HK-2 (cell line): ENCODE data around the gene CCL27.
"Not testable (repeated sequence)": the region's sequence is repeated elsewhere in the genome, so short reads cannot be mapped to it uniquely, and the experiment has no call there.

ENCODE experiments used
- DNase-seq: peaks from one replicate; pipeline ENCODE4 v3.0.0-alpha.2; 2018; ENCODE audit not compliant: unreplicated experiment

CCL27 gene

DNA sequence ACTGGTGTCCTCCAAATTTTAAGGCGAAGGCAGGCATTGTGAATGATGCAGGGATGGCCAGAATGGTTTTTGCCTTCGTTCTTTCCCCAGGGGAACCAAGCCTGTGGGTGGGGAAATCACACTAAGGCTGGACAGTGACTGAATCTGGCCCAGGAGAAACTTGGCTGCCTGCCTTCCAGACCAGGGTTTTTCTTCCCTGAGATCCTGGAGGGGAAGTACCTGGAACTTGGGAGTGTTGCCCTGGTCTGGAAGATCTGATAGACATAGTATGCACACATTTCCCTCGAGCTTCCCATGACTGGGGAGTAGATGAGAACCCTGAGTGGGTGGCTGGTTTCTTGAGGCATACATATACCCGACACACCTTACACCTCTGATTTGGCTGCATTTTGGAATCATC is 11.1 kb downstream of the CCL27 start:
- DNase-seq = no peak

DNA sequence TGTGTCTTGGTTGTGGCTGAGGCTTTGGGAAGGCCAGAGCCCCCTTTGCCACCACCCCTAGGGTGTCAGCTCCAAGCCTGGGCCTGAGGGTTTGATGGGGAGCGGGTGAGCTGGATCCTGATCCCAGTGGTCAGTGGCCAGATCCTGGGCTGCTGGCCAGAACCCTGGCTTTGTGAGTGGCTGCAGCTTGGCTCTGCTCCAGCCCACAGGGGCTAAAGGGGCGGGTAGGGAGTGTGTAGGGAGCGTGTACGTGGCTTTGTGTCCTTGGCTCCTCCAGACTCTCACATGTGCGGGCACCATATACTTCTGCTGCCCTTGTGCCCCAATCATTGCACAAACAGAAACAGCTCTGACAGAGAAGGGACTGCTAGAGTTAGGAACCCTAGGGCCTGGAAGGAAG is 11.6 kb downstream of the CCL27 start:
- DNase-seq = no peak

DNA sequence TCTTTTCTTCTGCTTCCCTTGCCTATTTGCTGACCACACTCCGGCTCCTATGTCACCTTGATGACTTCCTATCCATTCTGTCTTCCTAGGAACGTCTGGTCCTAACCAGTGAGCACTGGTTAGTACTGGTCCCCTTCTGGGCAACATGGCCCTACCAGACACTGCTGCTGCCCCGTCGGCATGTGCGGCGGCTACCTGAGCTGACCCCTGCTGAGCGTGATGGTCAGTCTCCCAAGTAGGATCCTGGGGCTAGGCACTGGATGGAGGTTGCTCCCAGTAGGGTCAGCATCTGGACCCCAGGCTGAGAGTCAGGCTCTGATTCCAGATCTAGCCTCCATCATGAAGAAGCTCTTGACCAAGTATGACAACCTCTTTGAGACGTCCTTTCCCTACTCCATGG is 13.8 kb downstream of the CCL27 start:
- DNase-seq = no peak

DNA sequence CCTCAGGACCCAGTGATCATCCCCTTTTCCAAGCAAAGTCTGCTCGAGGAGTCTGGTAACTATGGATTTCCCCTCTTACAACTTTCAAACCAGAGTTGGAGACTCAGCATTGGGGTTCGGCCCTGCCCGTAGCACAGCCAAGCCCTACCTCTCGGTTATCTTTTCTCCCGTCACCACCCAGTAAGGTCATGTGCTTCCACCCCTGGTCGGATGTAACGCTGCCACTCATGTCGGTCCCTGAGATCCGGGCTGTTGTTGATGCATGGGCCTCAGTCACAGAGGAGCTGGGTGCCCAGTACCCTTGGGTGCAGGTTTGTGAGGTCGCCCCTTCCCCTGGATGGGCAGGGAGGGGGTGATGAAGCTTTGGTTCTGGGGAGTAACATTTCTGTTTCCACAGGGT is 14.8 kb downstream of the CCL27 start:
- DNase-seq = no peak

DNA sequence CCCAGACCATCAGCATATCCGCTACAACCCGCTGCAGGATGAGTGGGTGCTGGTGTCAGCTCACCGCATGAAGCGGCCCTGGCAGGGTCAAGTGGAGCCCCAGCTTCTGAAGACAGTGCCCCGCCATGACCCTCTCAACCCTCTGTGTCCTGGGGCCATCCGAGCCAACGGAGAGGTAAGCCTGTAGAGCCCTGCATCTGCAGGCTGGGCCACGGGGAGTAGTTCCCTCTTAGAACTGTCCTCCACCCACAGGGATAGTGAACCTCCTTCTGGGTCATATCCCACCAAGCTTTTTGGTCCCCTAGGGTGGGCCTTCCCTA is 15.4 kb downstream of the CCL27 start:
- no peak for DNase-seq

DNA sequence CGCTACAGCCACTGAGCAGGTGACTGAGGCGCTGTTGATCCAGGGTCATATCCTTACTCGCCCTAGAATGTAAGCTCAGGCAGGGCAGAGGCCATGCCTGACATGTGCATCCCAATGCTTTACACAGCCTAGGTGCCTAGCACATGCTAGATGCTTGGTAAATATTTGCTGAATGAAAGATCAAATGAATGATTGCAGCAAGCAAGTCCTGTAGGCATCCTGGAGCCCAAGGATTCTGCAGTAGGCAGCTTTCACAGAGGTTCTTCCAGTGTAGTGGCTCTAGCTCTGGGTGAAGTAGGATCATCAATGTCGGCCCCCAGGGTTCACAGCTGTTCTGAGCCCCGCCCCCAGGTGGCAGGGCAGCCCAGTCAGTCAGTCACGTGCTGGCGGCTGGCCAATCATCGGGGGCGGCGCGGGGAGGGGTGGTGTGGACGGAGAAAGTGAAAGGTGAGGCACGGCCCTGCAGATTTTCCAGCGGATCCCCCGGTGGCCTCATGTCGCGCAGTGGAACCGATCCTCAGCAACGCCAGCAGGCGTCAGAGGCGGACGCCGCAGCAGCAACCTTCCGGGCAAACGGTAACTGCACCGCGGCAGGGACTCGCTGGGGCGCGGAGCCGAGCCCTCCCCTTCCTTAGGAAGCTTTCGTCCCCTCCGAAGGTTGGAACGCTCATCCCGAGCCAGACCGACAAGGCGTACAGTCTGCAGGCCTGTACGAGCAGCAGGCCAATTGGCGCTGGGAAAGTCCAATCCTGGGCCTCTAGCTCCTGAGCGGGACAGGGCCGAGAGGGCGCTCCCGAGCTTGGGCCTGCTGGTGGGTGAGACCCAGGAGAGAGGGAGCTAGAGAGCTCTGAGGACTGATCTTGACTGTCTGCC is 16.0 kb downstream of the CCL27 start, which contains the start of gene GALT:
Gene GALT (plus strand): TSS at position 465 of the 873 bp plus-strand sequence. CDS start 30 bp downstream, at position 495.
- DNase-seq = peak; percentile 90

DNA sequence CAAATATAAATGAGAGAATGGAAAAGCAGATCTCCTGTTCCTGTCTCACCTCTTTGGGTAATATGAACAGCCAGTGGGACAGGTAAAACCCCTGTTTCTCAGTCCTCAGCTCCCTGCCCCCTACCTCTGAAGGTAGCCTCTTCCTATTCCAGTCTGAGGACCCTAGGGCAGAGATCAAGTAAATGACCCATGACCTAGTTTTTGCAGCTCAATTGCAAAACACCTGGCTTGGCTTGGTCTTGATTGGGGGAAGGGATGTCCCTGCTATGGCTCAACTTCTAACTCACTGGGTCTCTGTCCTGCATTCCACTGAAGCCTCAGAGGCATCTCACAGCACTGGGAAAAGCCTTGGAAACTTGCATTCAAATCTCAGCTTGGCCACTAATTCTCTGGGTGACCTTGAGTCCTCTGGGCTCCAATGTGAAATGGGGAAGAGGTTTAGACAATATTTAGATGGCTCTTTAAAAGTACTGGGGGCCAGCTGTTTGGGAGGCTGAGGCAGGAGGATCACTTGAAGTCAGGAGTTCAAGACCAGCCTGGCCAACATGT is 17.6 kb downstream of the CCL27 start:
- no peak for DNase-seq

DNA sequence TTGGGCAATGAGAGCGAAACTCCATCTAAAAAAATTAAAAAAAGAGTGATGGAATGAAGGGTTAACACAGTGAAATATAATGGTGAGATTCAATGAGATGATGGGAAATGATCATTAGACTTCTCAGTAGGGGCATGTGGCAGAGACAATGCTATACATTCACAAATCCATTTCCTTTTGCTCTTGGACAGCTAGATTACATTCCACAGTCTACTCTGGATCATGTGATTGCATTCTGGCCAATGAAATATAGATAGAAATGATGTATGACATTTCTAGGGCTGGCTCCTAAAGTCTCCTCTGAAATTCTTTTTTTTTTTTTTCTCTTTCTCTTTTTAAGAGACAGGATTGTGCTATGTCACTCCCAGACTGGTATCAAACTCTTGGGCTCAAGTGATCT is 19.8 kb downstream of the CCL27 start:
- no peak for DNase-seq

DNA sequence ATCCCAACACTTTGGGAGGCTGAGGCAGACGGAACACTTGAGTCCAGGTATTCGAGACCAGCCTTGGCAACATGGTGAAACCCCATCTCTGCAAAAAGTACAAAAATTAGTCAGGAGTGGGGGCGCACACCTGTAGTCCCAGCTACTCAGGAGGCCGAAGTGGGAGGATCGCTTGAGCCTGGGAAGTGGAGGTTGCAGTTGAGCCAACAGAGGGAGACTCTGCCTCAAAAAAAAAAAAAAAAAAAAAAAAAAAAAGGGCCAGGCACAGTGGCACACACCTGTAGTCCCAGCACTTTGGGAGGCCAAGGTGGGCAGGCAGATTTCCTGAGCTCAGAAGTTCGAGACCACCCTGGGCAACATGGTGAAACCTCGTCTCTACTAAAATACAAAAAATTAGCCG is 23.1 kb downstream of the CCL27 start:
- not testable (repeated sequence) for DNase-seq

DNA sequence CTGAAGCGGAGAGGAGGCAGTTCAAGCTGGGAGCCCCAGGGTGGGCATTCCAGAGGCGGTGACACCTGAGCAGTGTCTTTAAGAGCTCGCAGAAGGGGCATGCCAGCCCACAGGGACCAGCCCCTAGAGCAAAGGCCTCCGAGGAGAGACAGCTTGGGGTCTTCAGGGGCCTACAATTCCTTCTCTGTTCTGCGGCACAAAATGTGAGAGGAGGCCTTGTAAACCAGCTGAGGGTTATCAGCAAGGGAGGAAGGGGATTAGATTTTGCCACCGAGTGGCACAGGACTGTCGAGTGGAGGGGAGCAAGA is 24.4 kb downstream of the CCL27 start:
- DNase-seq = no peak

DNA sequence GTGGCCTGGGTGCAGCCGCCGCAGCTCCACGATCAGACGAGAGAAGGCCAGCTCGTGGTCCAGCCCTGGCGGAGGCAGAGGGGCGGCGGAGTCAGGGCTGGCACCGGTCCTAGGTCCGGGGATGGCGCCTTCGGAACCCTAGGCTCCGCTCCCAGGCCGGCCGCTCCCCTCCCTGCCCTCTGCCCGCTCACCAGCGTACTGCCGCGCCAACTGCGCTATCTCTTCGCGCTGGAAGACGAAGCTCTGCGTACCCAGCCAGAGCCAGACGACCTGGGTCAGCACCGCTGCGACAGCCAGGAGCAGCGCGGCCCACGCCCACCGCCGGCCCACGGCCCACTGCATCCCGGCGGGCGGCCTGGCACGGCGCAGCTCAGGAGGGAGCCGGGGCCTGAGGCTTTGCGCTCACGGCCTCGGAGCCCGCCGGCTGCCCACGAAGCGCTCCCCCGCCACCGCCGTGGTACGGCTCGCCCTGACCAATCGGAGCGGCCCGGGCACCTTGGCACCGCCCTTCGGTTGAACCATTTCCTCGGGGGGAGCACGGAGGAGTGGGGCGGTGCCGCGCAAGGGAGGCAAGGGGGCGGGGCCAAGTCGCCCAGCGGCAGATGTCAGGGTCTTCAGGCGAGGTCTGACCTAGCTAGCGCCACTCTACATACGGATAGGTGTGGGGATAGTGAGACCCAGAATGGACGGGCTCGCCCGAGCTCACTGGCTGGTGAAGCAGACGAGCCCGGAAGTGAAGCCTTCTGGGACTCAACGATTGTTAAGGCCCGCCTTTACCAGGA is 24.9 kb downstream of the CCL27 start, which contains the start of gene SIGMAR1:
Gene SIGMAR1 (minus strand): TSS at position 432 of the 782 bp plus-strand sequence. CDS start 90 bp downstream, at position 342.
- DNase-seq = peak; percentile 89

DNA sequence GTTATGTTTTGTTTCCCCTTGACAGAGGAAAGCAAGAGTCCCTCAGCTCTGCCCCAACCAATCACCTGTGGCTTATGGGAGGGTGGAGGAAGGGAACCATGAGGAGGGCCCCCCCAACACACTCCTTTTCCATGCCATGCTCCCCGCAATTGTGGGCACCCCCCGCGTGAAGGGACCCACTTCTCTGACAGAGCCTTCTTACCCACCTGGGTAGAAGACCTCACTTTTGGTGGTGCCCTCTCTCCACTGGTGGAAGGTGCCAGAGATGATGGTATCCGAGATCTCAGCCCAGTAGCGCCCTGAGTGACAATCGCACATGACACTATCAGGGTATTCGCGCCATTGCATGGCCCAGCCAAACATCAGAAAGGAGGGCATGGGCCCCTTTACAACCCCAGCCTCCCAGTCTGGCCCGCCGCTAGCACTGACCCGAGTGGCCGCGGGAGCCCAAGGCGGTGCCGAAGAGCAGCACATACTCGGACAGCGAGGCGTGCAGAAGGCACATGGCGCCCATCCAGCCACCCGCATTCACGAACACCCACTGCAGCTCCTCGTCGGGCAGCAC is 25.6 kb downstream of the CCL27 start:
- DNase-seq = no peak

DNA sequence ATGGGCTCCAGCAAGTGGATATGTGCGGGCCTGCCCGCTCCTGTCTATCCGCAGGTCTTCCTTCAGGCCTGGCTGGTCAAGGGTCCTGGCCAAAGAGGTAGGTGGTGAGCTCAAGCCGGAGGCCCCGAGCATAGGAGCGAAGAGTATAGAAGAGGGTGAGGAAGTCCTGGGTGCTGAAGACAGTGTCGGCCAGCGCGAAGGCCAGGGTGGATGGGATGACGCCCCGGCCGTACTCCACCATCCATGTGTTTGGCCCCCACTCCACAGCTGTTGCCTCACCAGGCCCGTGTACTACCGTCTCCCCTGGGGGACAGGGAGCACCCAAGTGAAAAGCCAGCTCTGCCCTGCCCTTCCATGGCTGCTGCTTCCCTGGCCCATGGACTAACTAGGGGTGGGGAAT is 26.9 kb downstream of the CCL27 start:
- no peak for DNase-seq

DNA sequence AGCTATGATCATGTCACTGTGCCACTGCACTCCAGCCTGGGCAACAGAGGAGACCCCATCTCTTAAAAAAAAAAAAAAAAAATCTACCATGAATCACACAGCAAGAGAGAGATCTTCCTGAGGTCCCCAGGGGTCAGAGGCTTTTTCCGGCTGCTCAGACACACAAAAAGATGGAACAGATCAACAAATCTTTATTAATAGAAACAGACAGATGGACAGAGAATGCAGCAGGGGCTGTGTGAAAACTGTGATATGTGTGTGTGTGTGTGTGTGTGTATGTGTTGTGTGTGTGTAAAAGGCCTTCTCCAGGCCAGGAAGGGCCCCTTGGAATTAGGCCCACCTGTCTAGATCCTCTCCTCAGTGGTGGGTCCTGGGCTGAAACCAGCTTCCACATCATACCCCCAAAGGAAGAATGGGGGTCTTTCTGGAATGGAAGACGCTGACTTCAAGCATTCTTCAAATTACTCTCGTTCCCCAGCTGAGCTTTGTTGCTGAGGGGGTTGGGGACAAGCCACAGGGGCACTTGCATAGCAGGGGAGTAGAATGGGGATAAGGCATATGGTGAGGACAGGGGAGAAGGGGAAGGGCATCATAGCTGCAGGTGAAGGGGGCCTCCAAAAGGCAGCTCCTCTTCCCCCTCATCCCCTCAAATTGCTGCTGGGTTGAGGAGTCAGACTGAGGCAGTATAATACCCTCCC is 27.8 kb downstream of the CCL27 start:
- DNase-seq = no peak

DNA sequence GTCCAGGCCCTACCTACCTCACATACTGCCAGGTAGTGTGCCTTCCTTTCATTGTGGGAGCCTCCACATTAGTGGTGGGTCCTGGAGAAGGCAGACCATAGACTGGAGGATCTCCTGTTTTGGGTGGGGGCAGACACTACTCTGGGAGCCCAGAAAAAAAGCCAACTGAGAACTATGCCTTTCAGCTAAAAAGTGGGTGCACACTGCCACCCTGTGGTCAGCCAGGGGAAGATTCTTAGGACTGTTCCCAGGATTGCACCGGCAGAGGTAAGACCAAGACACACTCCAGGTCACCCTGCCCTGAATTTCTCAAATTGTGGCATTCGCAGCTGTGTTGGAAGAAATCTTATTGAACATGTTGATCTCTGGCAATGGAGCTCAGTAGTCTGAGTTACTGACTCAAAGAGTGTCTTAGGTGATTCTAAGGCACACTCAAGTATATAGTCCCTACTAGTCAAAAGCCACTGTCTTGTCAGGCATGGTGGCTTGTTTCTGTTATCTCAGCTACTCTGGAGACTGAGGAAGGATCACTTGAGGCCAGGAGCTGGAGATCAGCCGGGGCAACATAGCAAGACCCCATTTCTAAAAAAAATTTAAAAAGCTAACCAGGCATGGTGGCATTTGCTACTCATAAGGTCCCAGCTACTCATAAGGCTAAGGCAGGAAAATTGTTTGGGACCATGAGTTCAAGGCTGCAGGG is 28.5 kb downstream of the CCL27 start:
- DNase-seq = no peak

DNA sequence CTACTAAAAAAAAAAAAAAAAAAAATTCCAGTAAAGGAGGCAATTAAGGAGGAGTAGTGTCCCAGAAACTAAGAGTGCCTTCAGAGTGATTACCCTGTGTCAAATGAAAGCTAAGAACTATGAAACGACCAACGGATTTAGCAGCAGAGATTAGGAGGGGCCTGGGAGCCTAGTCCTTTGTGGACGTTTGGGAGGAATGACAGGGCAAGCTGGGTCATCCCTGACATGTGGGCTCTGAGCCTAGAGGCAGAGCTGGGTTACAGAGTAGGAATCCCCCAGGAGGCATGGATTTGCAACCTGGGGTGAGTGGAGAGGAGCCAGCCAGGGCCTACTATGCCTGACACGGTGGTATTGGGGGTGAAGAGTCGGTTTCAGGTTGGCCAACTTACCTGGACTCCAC is 29.3 kb downstream of the CCL27 start:
- no peak for DNase-seq

DNA sequence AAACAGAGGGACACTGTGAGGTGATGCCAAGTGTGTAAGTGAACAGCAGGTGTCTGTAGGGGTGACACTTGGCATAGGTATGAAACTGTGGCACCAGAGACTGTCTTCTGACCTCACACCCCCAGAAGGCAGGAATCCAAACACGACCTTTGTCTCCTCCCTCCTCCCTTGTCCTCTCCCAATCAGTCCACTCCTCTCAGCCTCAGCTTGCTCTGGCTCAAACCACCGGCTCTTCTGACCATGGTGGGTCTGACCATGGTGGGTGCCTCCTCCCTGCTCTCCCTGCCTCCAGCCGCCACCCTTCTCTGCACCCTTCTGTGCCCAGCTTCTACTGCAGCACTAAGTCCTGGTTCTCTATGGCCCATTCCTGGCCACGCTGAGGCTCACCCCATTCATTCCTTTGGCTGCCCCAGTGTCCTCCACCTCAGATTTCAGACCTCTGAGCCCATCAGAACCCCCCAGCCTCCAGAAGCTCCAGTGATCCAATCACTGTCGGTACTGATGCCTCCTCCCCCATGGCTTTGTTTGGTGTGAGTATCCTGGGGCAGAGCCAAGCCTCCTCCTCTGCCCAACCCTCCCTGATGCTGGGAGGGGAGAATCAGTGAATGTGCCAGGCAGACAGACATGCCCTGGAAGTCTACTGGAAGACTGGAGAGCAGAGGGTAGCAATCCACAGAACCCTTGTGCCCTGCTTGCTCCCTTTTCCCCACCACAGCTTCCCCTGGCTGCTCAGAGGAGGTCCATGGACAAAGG is 31.9 kb downstream of the CCL27 start:
- DNase-seq = no peak

DNA sequence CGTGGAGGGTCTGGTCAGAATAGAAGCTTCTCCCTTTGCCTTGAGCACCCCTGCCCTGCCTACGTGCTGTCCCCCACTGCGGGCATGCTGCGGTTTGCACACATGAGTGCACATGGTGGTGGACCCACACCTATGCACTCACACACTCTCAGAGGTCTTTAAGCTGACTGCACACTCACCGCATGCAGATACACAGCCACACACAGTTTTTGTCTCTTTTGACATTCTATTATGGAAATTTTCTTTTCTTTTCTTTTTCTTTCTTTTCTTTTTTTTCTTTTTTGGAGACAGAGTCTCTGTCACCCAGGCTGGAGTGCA is 33.0 kb downstream of the CCL27 start:
- DNase-seq = no peak

DNA sequence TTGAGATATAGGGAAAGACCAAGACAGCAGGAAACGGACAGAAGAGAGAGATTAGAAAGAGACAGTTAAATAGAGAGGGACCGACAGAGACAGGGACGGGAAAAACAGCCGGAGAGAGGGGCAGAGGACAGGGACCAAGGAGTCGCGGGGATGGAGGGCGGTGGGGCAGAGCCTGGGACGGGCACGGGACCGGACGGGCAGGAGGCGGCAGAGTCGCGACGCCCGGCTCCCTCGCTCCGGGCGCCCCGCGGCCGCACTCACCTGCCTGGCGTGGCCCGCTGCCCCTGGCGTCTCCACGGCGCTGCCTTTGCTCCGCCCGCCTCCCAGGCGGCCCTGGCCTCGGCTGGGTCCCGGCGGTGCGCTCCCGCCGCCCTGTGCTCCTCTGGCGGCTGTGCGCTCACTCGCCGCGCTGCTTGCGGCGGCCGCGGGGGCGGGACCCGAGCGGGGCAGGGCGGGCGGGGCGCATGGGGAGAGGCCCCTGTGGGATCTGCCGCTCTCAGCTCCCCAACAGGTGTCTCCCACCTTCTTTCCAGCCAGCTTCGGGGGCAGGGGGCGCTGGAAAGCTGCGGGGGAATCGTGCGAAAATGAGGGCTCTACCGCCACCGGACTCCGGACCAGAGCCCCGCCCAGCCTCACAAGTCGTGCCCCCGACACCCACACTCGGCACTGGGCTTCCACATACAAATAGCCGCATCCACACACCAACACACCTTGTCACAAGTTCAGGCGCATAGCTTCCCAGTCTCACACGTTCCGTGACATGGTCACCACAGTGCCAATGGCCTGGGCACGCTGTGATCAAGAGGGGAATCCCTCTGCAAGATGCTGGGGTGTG is 33.6 kb downstream of the CCL27 start, which contains the start of gene ARID3C:
Gene ARID3C (minus strand): TSS at position 411 of the 835 bp plus-strand sequence. CDS start 1,052 bp downstream, outside the sequence.
- DNase-seq = no peak
